H9 (cell line): ENCODE measurements around the gene APOBEC2. TPM values are rescaled to one million over a fixed set of nuclear protein-coding genes. Genes with fewer than 3 reads are reported as not detected.

Source experiments
- DNase-seq: peaks from one replicate; pipeline ENCODE4 v3.0.0-alpha.2; 2017
- H2AFZ ChIP-seq: one replicate; pipeline ENCODE4 v1.6.1; 2013; ENCODE audit warnings: mild to moderate bottlenecking, low read length, control low read depth, moderate library complexity
- H2AK5ac ChIP-seq: 2 replicates; pipeline ENCODE4 v1.6.1; 2013; ENCODE audit warnings: low read length, control low read depth, mixed read lengths; ENCODE audit not compliant: insufficient read length
- H2BK120ac ChIP-seq: one replicate; pipeline ENCODE4 v1.6.1; 2013; ENCODE audit warnings: low read depth, mild to moderate bottlenecking, low read length, control low read depth, inconsistent platforms; ENCODE audit not compliant: poor library complexity, severe bottlenecking
- H2BK12ac ChIP-seq: 2 replicates; pipeline ENCODE4 v1.6.1; 2013; ENCODE audit warnings: low read length, control low read depth, mixed read lengths, low read depth; ENCODE audit not compliant: insufficient read length
- H2BK15ac ChIP-seq: 2 replicates; pipeline ENCODE4 v1.6.1; 2013; ENCODE audit warnings: low read depth, low read length, control low read depth
- H2BK20ac ChIP-seq: one replicate; pipeline ENCODE4 v1.6.1; 2013; ENCODE audit warnings: low read depth, mild to moderate bottlenecking, low read length, control low read depth, inconsistent platforms; ENCODE audit not compliant: poor library complexity, severe bottlenecking
- H2BK5ac ChIP-seq: 2 replicates; pipeline ENCODE4 v1.6.1; 2013; ENCODE audit warnings: low read length, control low read depth, mixed read lengths; ENCODE audit not compliant: insufficient read length
- H3K14ac ChIP-seq: 2 replicates; pipeline ENCODE4 v1.6.1; 2013; ENCODE audit warnings: low read length, control low read depth; ENCODE audit not compliant: insufficient read depth
- H3K18ac ChIP-seq: 2 replicates; pipeline ENCODE4 v1.6.1; 2013; ENCODE audit warnings: low read depth, mild to moderate bottlenecking, mixed read lengths, low read length, control low read depth; ENCODE audit not compliant: insufficient read length
- H3K23ac ChIP-seq: 2 replicates; pipeline ENCODE4 v1.6.1; 2013; ENCODE audit warnings: low read length, control low read depth, mixed read lengths, low read depth; ENCODE audit not compliant: insufficient read length
- H3K23me2 ChIP-seq: 2 replicates; pipeline ENCODE4 v1.6.1; 2013; ENCODE audit warnings: low read depth, mild to moderate bottlenecking, mixed read lengths, low read length, control low read depth; ENCODE audit not compliant: insufficient read length, poor library complexity, severe bottlenecking
- H3K27ac ChIP-seq: 2 replicates; pipeline ENCODE4 v1.5.1; 2013; ENCODE audit warnings: low read length, control low read depth, mixed read lengths, low read depth; ENCODE audit not compliant: insufficient read length
- H3K27me3 ChIP-seq: 2 replicates; pipeline ENCODE4 v1.6.1; 2013; ENCODE audit warnings: low read length, control low read depth, inconsistent platforms; ENCODE audit not compliant: insufficient read depth
- H3K4ac ChIP-seq: 2 replicates; pipeline ENCODE4 v1.6.1; 2013; ENCODE audit warnings: low read depth, mild to moderate bottlenecking, control low read depth, inconsistent platforms, low read length, moderate library complexity
- H3K4me1 ChIP-seq: 2 replicates; pipeline ENCODE4 v1.6.1; 2013; ENCODE audit warnings: low read length, control low read depth, inconsistent platforms; ENCODE audit not compliant: insufficient read depth
- H3K4me2 ChIP-seq: 2 replicates; pipeline ENCODE4 v1.6.1; 2013; ENCODE audit warnings: low read length, control low read depth, mixed read lengths; ENCODE audit not compliant: insufficient read length, insufficient read depth
- H3K56ac ChIP-seq: 2 replicates; pipeline ENCODE4 v1.6.1; 2013; ENCODE audit warnings: low read depth, mild to moderate bottlenecking, mixed read lengths, low read length, control low read depth; ENCODE audit not compliant: insufficient read length
- H3K79me1 ChIP-seq: 2 replicates; pipeline ENCODE4 v1.6.1; 2013; ENCODE audit warnings: low read depth, mild to moderate bottlenecking, moderate library complexity, low read length, control low read depth, inconsistent platforms; ENCODE audit not compliant: insufficient read depth, poor library complexity, severe bottlenecking
- H3K79me2 ChIP-seq: 2 replicates; pipeline ENCODE4 v1.6.1; 2013; ENCODE audit warnings: low read length, control low read depth, inconsistent platforms; ENCODE audit not compliant: insufficient read depth
- H3K9ac ChIP-seq: 2 replicates; pipeline ENCODE4 v1.6.1; 2013; ENCODE audit warnings: low read length, control low read depth, mixed read lengths; ENCODE audit not compliant: insufficient read length; ENCODE audit errors: extremely low read depth
- H3K9me3 ChIP-seq: one replicate; pipeline ENCODE4 v1.6.1; 2013; ENCODE audit warnings: low read depth, low read length, inconsistent platforms; ENCODE audit not compliant: control insufficient read depth
- H3T11ph ChIP-seq: one replicate; pipeline ENCODE4 v1.6.1; 2013; ENCODE audit warnings: mild to moderate bottlenecking, low read length, control low read depth, inconsistent platforms
- H4K20me1 ChIP-seq: one replicate; pipeline ENCODE4 v1.6.1; 2013; ENCODE audit not compliant: control insufficient read depth, insufficient read length, insufficient read depth
- H4K5ac ChIP-seq: 2 replicates; pipeline ENCODE4 v1.6.1; 2013; ENCODE audit warnings: low read depth, mild to moderate bottlenecking, mixed read lengths, low read length, control low read depth; ENCODE audit not compliant: insufficient read length
- H4K8ac ChIP-seq: replicated peaks from 2 replicates; pipeline ENCODE4 v1.6.1; 2013; ENCODE audit warnings: low read length, control low read depth, mixed read lengths, low read depth; ENCODE audit not compliant: insufficient read length
- H4K91ac ChIP-seq: 2 replicates; pipeline ENCODE4 v1.6.1; 2013; ENCODE audit warnings: low read depth, mild to moderate bottlenecking, moderate library complexity, mixed read lengths, low read length, control low read depth; ENCODE audit not compliant: insufficient read length
- H3K27ac Mint-ChIP-seq, 3 experiments: 2 replicates in 2 of 3; 3 replicates in 1 of 3; pipeline ENCODE4 v1.8.0; 2020 to 2021; ENCODE audit warnings: mixed read lengths in 3 of 3, mild to moderate bottlenecking in 1 of 3, moderate library complexity in 1 of 3
- H3K27me3 Mint-ChIP-seq: 2 replicates; pipeline ENCODE4 v1.8.0; 2021; ENCODE audit warnings: low read depth, mild to moderate bottlenecking, moderate library complexity, mixed read lengths
- H3K36me3 Mint-ChIP-seq, 3 experiments: 2 replicates in 2 of 3; 3 replicates in 1 of 3; pipeline ENCODE4 v1.8.0; 2020 to 2021; ENCODE audit warnings: low read depth in 3 of 3, mixed read lengths in 3 of 3; ENCODE audit not compliant: insufficient read depth in 1 of 3
- H3K4me1 Mint-ChIP-seq, 2 experiments: 2 replicates each; pipeline ENCODE4 v1.8.0; 2020; ENCODE audit warnings: mixed read lengths in 2 of 2
- H3K4me3 Mint-ChIP-seq, 2 experiments: 2 replicates in 1 of 2; 3 replicates in 1 of 2; pipeline ENCODE4 v1.8.0; 2020 to 2021; ENCODE audit warnings: mild to moderate bottlenecking in 2 of 2, mixed read lengths in 2 of 2, moderate library complexity in 1 of 2
- H3K9me3 Mint-ChIP-seq, 2 experiments: 2 replicates in 1 of 2; 3 replicates in 1 of 2; pipeline ENCODE4 v1.8.0; 2020; ENCODE audit warnings: mild to moderate bottlenecking in 2 of 2, mixed read lengths in 2 of 2, moderate library complexity in 1 of 2
- WGBS: extraction: QIAGEN DNeasy Blood & Tissue Kit; methylation state at CpG from one replicate; pipeline ENCODE4 v1.1.7; 2013; ENCODE audit warnings: missing lambda C conversion rate, low lambda C conversion rate, mixed read lengths; ENCODE audit not compliant: insufficient read length; ENCODE audit errors: extremely low coverage; 5-methylcytosine and 5-hydroxymethylcytosine counted together
- total RNA-seq: library from RNA; stranded (reverse); gene quantifications from 2 replicates; pipeline ENCODE4 v1.2.1, GENCODE V29; 2021
- TF ChIP-seq, protein P1 (sequence below): fragments of 200-600 bp; sonication (generic); conservative IDR thresholded peaks from 3 replicates; pipeline ENCODE4 v1.8.0; 2021; ENCODE audit warnings: antibody characterized with exemption, mild to moderate bottlenecking

Gene APOBEC2
- total RNA-seq, 1 experiment from 2014 or later = not detected

DNA sequence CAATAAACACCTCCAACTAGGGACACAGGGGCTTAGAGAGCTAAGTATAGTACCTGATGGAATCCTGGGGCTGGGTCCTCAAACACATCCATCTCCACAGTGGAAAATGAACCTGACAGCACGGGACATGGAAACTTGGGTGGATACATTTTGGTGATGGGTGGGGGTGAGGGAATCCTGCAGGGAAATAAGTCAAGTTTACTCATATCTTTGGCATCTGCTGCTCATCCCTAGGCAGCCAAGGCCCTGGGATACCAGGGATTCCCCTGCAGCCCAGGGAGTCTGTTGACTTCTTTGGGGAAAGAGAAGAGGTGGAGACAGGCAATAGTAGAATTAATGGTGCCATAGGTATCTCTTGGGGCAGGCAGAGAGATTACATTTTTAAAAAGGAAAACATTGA is 6.6 kb downstream of the APOBEC2 start:
- H3K23ac ChIP-seq = no peak overlapping the region
- H3K9me3 Mint-ChIP-seq = no peaks in the 10 kb centered on the region
- no peak overlapping the region for H2BK15ac ChIP-seq
- no peaks in the 10 kb centered on the region for H3K79me1 ChIP-seq
- no peak overlapping the region for H2AFZ ChIP-seq
- H4K91ac ChIP-seq = no peak overlapping the region
- peaks cover 13 to 15% of the 10 kb centered on the region in 2 experiments for H3K4me1 Mint-ChIP-seq
- no peak overlapping the region for H2AK5ac ChIP-seq
- H4K8ac ChIP-seq = no peak overlapping the region
- H3K9ac ChIP-seq = no peak overlapping the region
- no peaks in the 10 kb centered on the region for H3K27me3 ChIP-seq
- no peak overlapping the region for H3T11ph ChIP-seq
- H3K4me3 Mint-ChIP-seq = no peak overlapping the region
- no peak for DNase-seq
- no peaks in the 10 kb centered on the region for H3K27me3 Mint-ChIP-seq
- H3K4ac ChIP-seq = no peak overlapping the region
- H4K5ac ChIP-seq = no peak overlapping the region
- H3K27ac Mint-ChIP-seq = peak overlapping the region in 1 of 3 experiments; percentile 19; a peak in 1 of 7 replicates
- no peak overlapping the region for H2BK5ac ChIP-seq
- WGBS = no CpG with 5 or more reads among the region's 1 CpG
- H2BK20ac ChIP-seq = no peak overlapping the region
- no peak overlapping the region for H3K56ac ChIP-seq
- H3K18ac ChIP-seq = no peak overlapping the region
- no peaks in the 10 kb centered on the region for H3K79me2 ChIP-seq
- peaks cover 0 to 13% (median 0%) of the 10 kb centered on the region in 3 experiments; a peak in 3 of 7 replicates for H3K36me3 Mint-ChIP-seq
- no peaks in the 10 kb centered on the region for H4K20me1 ChIP-seq
- H3K23me2 ChIP-seq = no peaks in the 10 kb centered on the region
- H3K4me1 ChIP-seq = 0 out of 2 replicates have a peak, but pooled peaks cover 5% of the 10 kb centered on the region
- H3K27ac ChIP-seq = no peak overlapping the region
- H2BK12ac ChIP-seq = no peak overlapping the region
- H3K14ac ChIP-seq = no peak overlapping the region
- TF ChIP-seq, protein P1, sequence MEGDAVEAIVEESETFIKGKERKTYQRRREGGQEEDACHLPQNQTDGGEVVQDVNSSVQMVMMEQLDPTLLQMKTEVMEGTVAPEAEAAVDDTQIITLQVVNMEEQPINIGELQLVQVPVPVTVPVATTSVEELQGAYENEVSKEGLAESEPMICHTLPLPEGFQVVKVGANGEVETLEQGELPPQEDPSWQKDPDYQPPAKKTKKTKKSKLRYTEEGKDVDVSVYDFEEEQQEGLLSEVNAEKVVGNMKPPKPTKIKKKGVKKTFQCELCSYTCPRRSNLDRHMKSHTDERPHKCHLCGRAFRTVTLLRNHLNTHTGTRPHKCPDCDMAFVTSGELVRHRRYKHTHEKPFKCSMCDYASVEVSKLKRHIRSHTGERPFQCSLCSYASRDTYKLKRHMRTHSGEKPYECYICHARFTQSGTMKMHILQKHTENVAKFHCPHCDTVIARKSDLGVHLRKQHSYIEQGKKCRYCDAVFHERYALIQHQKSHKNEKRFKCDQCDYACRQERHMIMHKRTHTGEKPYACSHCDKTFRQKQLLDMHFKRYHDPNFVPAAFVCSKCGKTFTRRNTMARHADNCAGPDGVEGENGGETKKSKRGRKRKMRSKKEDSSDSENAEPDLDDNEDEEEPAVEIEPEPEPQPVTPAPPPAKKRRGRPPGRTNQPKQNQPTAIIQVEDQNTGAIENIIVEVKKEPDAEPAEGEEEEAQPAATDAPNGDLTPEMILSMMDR = no peak
- no peaks in the 10 kb centered on the region for H3K9me3 ChIP-seq
- H3K4me2 ChIP-seq = no peak overlapping the region
- no peak overlapping the region for H2BK120ac ChIP-seq
